Endothelial cell (in vitro differentiated cells): ENCODE measurements around the gene MPP4. TPM values are rescaled to one million over a fixed set of nuclear protein-coding genes. Genes with fewer than 3 reads are reported as not detected.
A peak's percentile ranks its signal among the peaks of the same experiment; 100 is the strongest.

ENCODE experiments used
- DNase-seq: peaks from one replicate; pipeline ENCODE4 v3.0.0; 2021; ENCODE audit warnings: low spot score
- H3K27ac Mint-ChIP-seq: one replicate; pipeline ENCODE4 v1.8.0; 2021; ENCODE audit warnings: mixed read lengths, inconsistent platforms; ENCODE audit not compliant: unreplicated experiment
- H3K27me3 Mint-ChIP-seq: one replicate; pipeline ENCODE4 v1.8.0; 2021; ENCODE audit warnings: mild to moderate bottlenecking, moderate library complexity, mixed read lengths, inconsistent platforms; ENCODE audit not compliant: unreplicated experiment
- H3K36me3 Mint-ChIP-seq: one replicate; pipeline ENCODE4 v1.8.0; 2021; ENCODE audit warnings: mild to moderate bottlenecking, low read depth, mixed read lengths, inconsistent platforms; ENCODE audit not compliant: unreplicated experiment
- H3K4me1 Mint-ChIP-seq: one replicate; pipeline ENCODE4 v1.8.0; 2021; ENCODE audit warnings: mild to moderate bottlenecking, mixed read lengths, inconsistent platforms; ENCODE audit not compliant: unreplicated experiment
- H3K4me3 Mint-ChIP-seq: one replicate; pipeline ENCODE4 v1.8.0; 2021; ENCODE audit warnings: mild to moderate bottlenecking, mixed read lengths, inconsistent platforms; ENCODE audit not compliant: unreplicated experiment
- H3K9me3 Mint-ChIP-seq: one replicate; pipeline ENCODE4 v1.8.0; 2021; ENCODE audit warnings: mixed read lengths, inconsistent platforms; ENCODE audit not compliant: unreplicated experiment
- CTCF ChIP-seq: fragments of 200-600 bp; sonication (generic); IDR thresholded peaks from one replicate; pipeline ENCODE4 v1.5.0; 2021; ENCODE audit warnings: antibody characterized with exemption; ENCODE audit not compliant: unreplicated experiment
- total RNA-seq: library from RNA; stranded (reverse); fragmentation: NEBNext Ultra II Directional; extraction: Animal tissue kit (Norgen Biotek cat#: 25700); gene quantifications from one replicate; pipeline ENCODE4 v1.2.1, GENCODE V29; 2021; ENCODE audit not compliant: unreplicated experiment

The MPP4 gene
- total RNA-seq, 1 donor from 2014 or later, result 0.13 TPM

GRCh38 chr2:201644001-201644400 is 54.4 kb downstream of the MPP4 start:
- peaks cover 18% of the 10 kb centered on the region for H3K4me1 Mint-ChIP-seq
- peaks cover 7% of the 10 kb centered on the region for H3K36me3 Mint-ChIP-seq
- peaks cover 4% of the 10 kb centered on the region for H3K27me3 Mint-ChIP-seq
- no peak for TF ChIP-seq CTCF
- no peak overlapping the region for H3K4me3 Mint-ChIP-seq
- H3K9me3 Mint-ChIP-seq, result no peaks in the 10 kb centered on the region
- DNase-seq, result no peak
- H3K27ac Mint-ChIP-seq, result peak overlapping the region; percentile 70

GRCh38 chr2:201643216-201643890 is 55.1 kb downstream of the MPP4 start, which contains the start of gene TMEM237:
TSS of gene TMEM237 (minus strand) at chr2:201643503. CDS start at chr2:201643400, 103 bp downstream.
- Mint-ChIP-seq H3K4me3 (peak within 1 kb of the TSS; percentile 94), H3K9me3 (no peaks in the 10 kb centered on the region), H3K4me1 (peaks cover 12% of the 10 kb centered on the region), H3K27ac (peak within 1 kb of the TSS; percentile 95), H3K36me3 (peaks cover 7% of the 10 kb centered on the region), H3K27me3 (peaks cover 4% of the 10 kb centered on the region)
- peak; percentile 47 for DNase-seq
- TF ChIP-seq CTCF, result no peak

GRCh38 chr2:201642579-201643215 is 55.7 kb downstream of the MPP4 start:
- H3K4me1 Mint-ChIP-seq, result peaks cover 7% of the 10 kb centered on the region
- TF ChIP-seq CTCF, result no peak
- H3K27ac Mint-ChIP-seq, result peak overlapping the region; percentile 95
- peaks cover 7% of the 10 kb centered on the region for H3K36me3 Mint-ChIP-seq
- H3K27me3 Mint-ChIP-seq, result peaks cover 4% of the 10 kb centered on the region
- H3K4me3 Mint-ChIP-seq, result peak overlapping the region; percentile 94
- H3K9me3 Mint-ChIP-seq, result no peaks in the 10 kb centered on the region
- peak; percentile 89 for DNase-seq

GRCh38 chr2:201642086-201642578 is 56.3 kb downstream of the MPP4 start:
- peaks cover 7% of the 10 kb centered on the region for H3K4me1 Mint-ChIP-seq
- H3K27ac Mint-ChIP-seq, result peak overlapping the region; percentile 95
- no peak for DNase-seq
- H3K36me3 Mint-ChIP-seq, result peaks cover 7% of the 10 kb centered on the region
- H3K4me3 Mint-ChIP-seq, result peak overlapping the region; percentile 94
- no peaks in the 10 kb centered on the region for H3K9me3 Mint-ChIP-seq
- peaks cover 4% of the 10 kb centered on the region for H3K27me3 Mint-ChIP-seq
- TF ChIP-seq CTCF, result no peak

- DNase-seq, result no peak
- H3K9me3 Mint-ChIP-seq, result no peaks in the 10 kb centered on the region
- peaks cover 10% of the 10 kb centered on the region for H3K36me3 Mint-ChIP-seq
- H3K4me1 Mint-ChIP-seq, result peaks cover 7% of the 10 kb centered on the region
- no peak overlapping the region for H3K27ac Mint-ChIP-seq
- TF ChIP-seq CTCF, result no peak
- H3K27me3 Mint-ChIP-seq, result peaks cover 4% of the 10 kb centered on the region
- H3K4me3 Mint-ChIP-seq, result no peak overlapping the region
Observed at GRCh38 chr2:201639205-201639604, 59.2 kb downstream of the MPP4 start.
